ENCODE measurements around the gene GRK3. TPM values are rescaled to one million over a fixed set of nuclear protein-coding genes. Genes with fewer than 3 reads are reported as not detected.
"Not testable (repeated sequence)": the region's sequence is repeated elsewhere in the genome, so short reads cannot be mapped to it uniquely, and the experiment has no call there.

GRK3 gene
- total and polyA plus RNA-seq, 4 experiments from 2014 or later: 0.11 to 3.2 (median 1.5) TPM

GRCh38 chr22:25613558-25613957 lies 49.1 kb downstream of the GRK3 start:
- POLR2A ChIA-PET (ENCODE audit: partially characterized antibody); H3K27me3 ChIP-seq (ENCODE audit: insufficient read depth, low read length); H3K27me3 Mint-ChIP-seq; H3K36me3 Mint-ChIP-seq; DNase-seq; CTCF ChIA-PET (ENCODE audit: partially characterized antibody); H3K4me1 Mint-ChIP-seq; H3K9me3 ChIP-seq (ENCODE audit: control insufficient read depth in 1 of 2, low read length in 2 of 2); H3K4me3 Mint-ChIP-seq; intact Hi-C loops (cut with micrococcal nuclease); H3K36me3 ChIP-seq (ENCODE audit: insufficient read depth, low read length); H3K4me3 ChIP-seq (ENCODE audit: low read length in 2 of 2); H3K27ac Mint-ChIP-seq; H3K27ac ChIP-seq (ENCODE audit: low read depth, low read length); H3K4me1 ChIP-seq (ENCODE audit: insufficient read depth, low read length): not testable (repeated sequence)
- peaks cover 0 to 14% (median 7%) of the 10 kb centered on the region in 8 donors for H3K9me3 Mint-ChIP-seq

GRCh38 chr22:25614791-25615190 lies 50.3 kb downstream of the GRK3 start:
- CTCF ChIA-PET (ENCODE audit: partially characterized antibody); H3K4me3 ChIP-seq (ENCODE audit: low read length in 2 of 2): not testable (repeated sequence)
- peaks cover 0 to 14% (median 7%) of the 10 kb centered on the region in 8 donors for H3K9me3 Mint-ChIP-seq

GRCh38 chr22:25621986-25622385 lies 57.5 kb downstream of the GRK3 start:
- intact Hi-C loops (cut with micrococcal nuclease): no loop called here
- Mint-ChIP-seq H3K27ac (no peak overlapping the region), H3K4me1 (peaks cover 0 to 7% (median 2%) of the 10 kb centered on the region in 4 donors), H3K4me3 (no peak overlapping the region), H3K27me3 (peaks cover 4 to 5% of the 10 kb centered on the region in 2 donors), H3K9me3 (no peaks in the 10 kb centered on the region), H3K36me3 (no peaks in the 10 kb centered on the region)
- Histone ChIP-seq H3K9me3 (ENCODE audit: control insufficient read depth in 1 of 2, low read length in 2 of 2) (no peaks in the 10 kb centered on the region), H3K4me3 (ENCODE audit: low read length in 2 of 2) (no peak overlapping the region), H3K4me1 (ENCODE audit: insufficient read depth, low read length) (no peaks in the 10 kb centered on the region), H3K27me3 (ENCODE audit: insufficient read depth, low read length) (no peaks in the 10 kb centered on the region), H3K27ac (ENCODE audit: low read depth, low read length) (no peak overlapping the region), H3K36me3 (ENCODE audit: insufficient read depth, low read length) (no peaks in the 10 kb centered on the region)
- DNase-seq: no peak
- ChIA-PET CTCF (ENCODE audit: partially characterized antibody) (no interaction called here), POLR2A (ENCODE audit: partially characterized antibody) (no interaction called here)

More at GRCh38 chr22:25614791-25615190, 50.3 kb downstream of the GRK3 start:
- H3K4me3 Mint-ChIP-seq; H3K27me3 Mint-ChIP-seq; H3K27me3 ChIP-seq (ENCODE audit: insufficient read depth, low read length); H3K27ac ChIP-seq (ENCODE audit: low read depth, low read length); H3K36me3 ChIP-seq (ENCODE audit: insufficient read depth, low read length); POLR2A ChIA-PET (ENCODE audit: partially characterized antibody); H3K27ac Mint-ChIP-seq; H3K4me1 Mint-ChIP-seq; H3K36me3 Mint-ChIP-seq; H3K4me1 ChIP-seq (ENCODE audit: insufficient read depth, low read length); H3K9me3 ChIP-seq (ENCODE audit: control insufficient read depth in 1 of 2, low read length in 2 of 2); DNase-seq; intact Hi-C loops (cut with micrococcal nuclease): not testable (repeated sequence)

GRCh38 chr22:25623310-25623734 lies 58.8 kb downstream of the GRK3 start:
- Mint-ChIP-seq H3K4me1 (peaks cover 0 to 7% (median 2%) of the 10 kb centered on the region in 4 donors), H3K4me3 (peak overlapping the region in 2 of 8 donors; percentile 14 to 38), H3K36me3 (no peaks in the 10 kb centered on the region), H3K9me3 (no peaks in the 10 kb centered on the region), H3K27ac (no peak overlapping the region), H3K27me3 (peaks cover 4 to 5% of the 10 kb centered on the region in 2 donors)
- Histone ChIP-seq H3K4me1 (ENCODE audit: insufficient read depth, low read length) (no peaks in the 10 kb centered on the region), H3K27ac (ENCODE audit: low read depth, low read length) (no peak overlapping the region), H3K4me3 (ENCODE audit: low read length in 2 of 2) (no peak overlapping the region), H3K36me3 (ENCODE audit: insufficient read depth, low read length) (no peaks in the 10 kb centered on the region), H3K27me3 (ENCODE audit: insufficient read depth, low read length) (no peaks in the 10 kb centered on the region), H3K9me3 (ENCODE audit: control insufficient read depth in 1 of 2, low read length in 2 of 2) (no peaks in the 10 kb centered on the region)
- CTCF ChIA-PET (ENCODE audit: partially characterized antibody): no interaction called here
- POLR2A ChIA-PET (ENCODE audit: partially characterized antibody): interaction anchor here (0.6 kb wide), 1 partner anchor 200 kb away, joined by 3 read pairs; no protein-coding TSS in a partner anchor
- intact Hi-C loops (cut with micrococcal nuclease): no loop called here
- DNase-seq: no peak

- CTCF ChIA-PET (ENCODE audit: partially characterized antibody): no interaction called here
- Mint-ChIP-seq H3K4me3 (peak overlapping the region in 1 of 8 donors; percentile 14), H3K27me3 (peaks cover 4 to 5% of the 10 kb centered on the region in 2 donors), H3K9me3 (no peaks in the 10 kb centered on the region), H3K36me3 (no peaks in the 10 kb centered on the region), H3K4me1 (peaks cover 0 to 7% (median 2%) of the 10 kb centered on the region in 4 donors), H3K27ac (no peak overlapping the region)
- Histone ChIP-seq H3K27ac (ENCODE audit: low read depth, low read length) (no peak overlapping the region), H3K4me1 (ENCODE audit: insufficient read depth, low read length) (no peaks in the 10 kb centered on the region), H3K9me3 (ENCODE audit: control insufficient read depth in 1 of 2, low read length in 2 of 2) (no peaks in the 10 kb centered on the region), H3K36me3 (ENCODE audit: insufficient read depth, low read length) (no peaks in the 10 kb centered on the region), H3K27me3 (ENCODE audit: insufficient read depth, low read length) (no peaks in the 10 kb centered on the region), H3K4me3 (ENCODE audit: low read length in 2 of 2) (no peak overlapping the region)
- POLR2A ChIA-PET (ENCODE audit: partially characterized antibody): no interaction called here
- intact Hi-C loops (cut with micrococcal nuclease): no loop called here
- DNase-seq: no peak
Measured at GRCh38 chr22:25623851-25624250, 59.4 kb downstream of the GRK3 start.

- peak in 1 of 5 donors; percentile 1 for DNase-seq
- Histone ChIP-seq H3K4me3 (ENCODE audit: low read length in 2 of 2) (no peak overlapping the region), H3K36me3 (ENCODE audit: insufficient read depth, low read length) (no peaks in the 10 kb centered on the region), H3K4me1 (ENCODE audit: insufficient read depth, low read length) (no peaks in the 10 kb centered on the region), H3K27ac (ENCODE audit: low read depth, low read length) (no peak overlapping the region), H3K27me3 (ENCODE audit: insufficient read depth, low read length) (no peaks in the 10 kb centered on the region), H3K9me3 (ENCODE audit: control insufficient read depth in 1 of 2, low read length in 2 of 2) (no peaks in the 10 kb centered on the region)
- H3K4me3 Mint-ChIP-seq: no peak overlapping the region
- H3K4me1 Mint-ChIP-seq: peaks cover 0 to 7% (median 2%) of the 10 kb centered on the region in 4 donors
- ChIA-PET CTCF (ENCODE audit: partially characterized antibody) (interaction anchor here (0.7 kb wide), 1 partner anchor 706 kb away, joined by 3 read pairs; no protein-coding TSS in a partner anchor), POLR2A (ENCODE audit: partially characterized antibody) (no interaction called here)
- H3K36me3 Mint-ChIP-seq: no peaks in the 10 kb centered on the region
- intact Hi-C loops (cut with micrococcal nuclease): no loop called here
- no peak overlapping the region for H3K27ac Mint-ChIP-seq
- H3K27me3 Mint-ChIP-seq: peaks cover 4 to 5% of the 10 kb centered on the region in 2 donors
- no peaks in the 10 kb centered on the region for H3K9me3 Mint-ChIP-seq
Measured at GRCh38 chr22:25624476-25624875, 60.0 kb downstream of the GRK3 start.

GRCh38 chr22:25625747-25626623 lies 61.5 kb downstream of the GRK3 start:
- H3K4me3 Mint-ChIP-seq; H3K36me3 Mint-ChIP-seq; POLR2A ChIA-PET (ENCODE audit: partially characterized antibody); H3K9me3 Mint-ChIP-seq; DNase-seq; H3K4me1 Mint-ChIP-seq; H3K27me3 Mint-ChIP-seq; H3K27ac ChIP-seq (ENCODE audit: low read depth, low read length); H3K4me3 ChIP-seq (ENCODE audit: low read length in 2 of 2); H3K9me3 ChIP-seq (ENCODE audit: control insufficient read depth in 1 of 2, low read length in 2 of 2); CTCF ChIA-PET (ENCODE audit: partially characterized antibody); H3K27me3 ChIP-seq (ENCODE audit: insufficient read depth, low read length); H3K36me3 ChIP-seq (ENCODE audit: insufficient read depth, low read length); intact Hi-C loops (cut with micrococcal nuclease); H3K4me1 ChIP-seq (ENCODE audit: insufficient read depth, low read length): not testable (repeated sequence)
- peak overlapping the region in 1 of 7 donors; percentile 5 for H3K27ac Mint-ChIP-seq
